Cardiac septum (tissue), 1 donor: ENCODE measurements around the gene PPP2R2D. TPM values are rescaled to one million over a fixed set of nuclear protein-coding genes. Genes with fewer than 3 reads are reported as not detected.

Source experiments
- DNase-seq: peaks from one replicate; pipeline ENCODE4 v3.0.0-alpha.2; 2020; ENCODE audit warnings: low spot score
- intact Hi-C: fragments of 100-400 bp; cut with DNase I; formaldehyde crosslinking; loops from one replicate; pipeline ENCODE4 v1.14.0; 2022
- total RNA-seq: library from RNA; stranded (reverse); fragmentation: NEBNext Ultra II Directional; extraction: Animal tissue kit (Norgen Biotek cat#: 25700); gene quantifications from one replicate; pipeline ENCODE4 v1.2.1, GENCODE V29; 2021
- donor health status: DM: no; HTN: no; CAD: no.

PPP2R2D gene
- total RNA-seq, 1 donor from 2014 or later: 35.3 TPM

- intact Hi-C loops: no loop called here
- peak; percentile 61 for DNase-seq
Observed at GRCh38 chr10:131961777-131962662, 61.2 kb downstream of the PPP2R2D start.

GRCh38 chr10:131963350-131963749 is 62.5 kb downstream of the PPP2R2D start:
- intact Hi-C loops: no loop called here
- peak; percentile 36 for DNase-seq

DNA sequence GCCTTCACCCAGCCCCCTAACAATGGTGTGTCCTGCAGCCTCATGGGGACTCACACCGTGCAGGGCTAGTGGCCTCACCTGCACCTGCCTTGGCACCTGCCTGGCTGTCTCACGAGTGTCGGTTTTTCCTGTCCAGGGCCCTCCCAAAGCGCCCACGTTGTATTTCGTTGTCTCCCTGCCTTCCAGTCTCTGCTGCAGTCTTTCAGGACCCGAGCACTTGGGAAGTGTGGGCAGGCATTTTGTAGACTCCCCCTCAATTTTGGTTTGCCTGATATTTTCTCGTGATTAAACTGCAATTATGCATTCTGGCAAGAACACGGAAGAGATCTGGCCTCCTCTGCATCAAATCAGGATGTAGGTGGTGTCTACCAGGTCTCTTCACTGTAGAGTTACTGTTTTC is 63.0 kb downstream of the PPP2R2D start:
- intact Hi-C loops: no loop called here
- DNase-seq: peak; percentile 47

DNA sequence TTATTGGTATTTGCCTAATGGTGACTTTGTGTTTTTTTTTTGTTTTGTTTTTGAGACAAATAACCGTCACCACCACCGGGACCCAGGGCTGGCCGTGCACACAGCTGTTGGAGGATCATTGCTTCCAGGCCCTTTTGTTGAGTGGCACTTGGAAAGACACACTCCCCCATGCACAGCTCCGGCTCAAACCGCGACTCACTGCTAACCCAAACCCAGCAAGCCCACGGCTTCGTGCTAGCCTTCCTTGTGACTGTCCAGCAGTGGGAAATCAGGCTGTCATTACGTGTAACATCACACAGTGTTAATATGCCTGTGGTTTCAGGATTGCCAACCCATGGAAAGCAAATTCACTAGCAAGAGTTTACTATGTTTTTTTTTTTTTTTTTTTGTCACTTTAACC is 63.5 kb downstream of the PPP2R2D start:
- intact Hi-C loops: no loop called here
- DNase-seq: peak; percentile 41

DNA sequence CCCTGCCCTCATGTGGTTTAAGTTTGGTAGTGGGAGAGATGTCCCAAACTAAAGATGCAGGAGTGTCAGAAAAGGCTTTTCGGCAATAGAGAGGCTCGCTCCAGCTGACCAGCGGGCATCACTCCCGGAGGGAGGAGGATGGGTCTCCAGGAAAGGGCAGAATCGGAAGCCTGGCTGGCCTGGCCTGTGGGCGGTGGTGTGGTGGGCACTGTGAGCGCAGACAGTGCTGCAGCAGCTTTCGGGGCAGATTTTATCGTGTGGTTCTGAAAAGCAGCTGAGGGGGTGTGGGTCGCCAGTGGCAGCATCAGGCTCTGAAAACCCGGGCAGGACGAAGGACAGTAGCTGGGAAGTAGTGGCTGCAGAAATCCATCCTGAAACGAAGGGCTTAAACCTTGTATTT is 68.1 kb downstream of the PPP2R2D start:
- intact Hi-C loops: no loop called here
- peak; percentile 12 for DNase-seq

DNA sequence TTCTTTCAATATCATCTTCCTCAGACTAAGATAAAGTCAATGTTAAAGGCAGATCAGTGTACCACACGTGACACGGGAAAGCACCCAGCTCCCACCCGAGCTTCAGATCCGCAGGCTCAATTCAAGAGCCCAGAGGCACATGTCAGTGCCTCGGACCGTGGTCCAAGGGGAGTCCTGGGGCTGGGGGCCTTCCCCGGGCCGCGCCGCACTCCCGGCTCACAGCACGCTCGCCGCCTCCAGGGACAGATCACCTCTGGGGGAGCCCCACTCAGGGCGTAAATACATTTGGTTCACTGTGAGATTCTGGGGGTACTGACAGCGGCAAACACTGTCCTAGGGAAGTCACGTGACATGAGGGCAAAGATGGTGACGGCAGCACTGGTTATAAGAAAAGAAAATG is 70.1 kb downstream of the PPP2R2D start:
- intact Hi-C loops: no loop called here

GRCh38 chr10:131971591-131971990 is 70.8 kb downstream of the PPP2R2D start:
- DNase-seq: peak; percentile 12
- intact Hi-C loops: no loop called here

More for the DNA sequence above, 70.1 kb downstream of the PPP2R2D start:
- DNase-seq: peak; percentile 47

DNA sequence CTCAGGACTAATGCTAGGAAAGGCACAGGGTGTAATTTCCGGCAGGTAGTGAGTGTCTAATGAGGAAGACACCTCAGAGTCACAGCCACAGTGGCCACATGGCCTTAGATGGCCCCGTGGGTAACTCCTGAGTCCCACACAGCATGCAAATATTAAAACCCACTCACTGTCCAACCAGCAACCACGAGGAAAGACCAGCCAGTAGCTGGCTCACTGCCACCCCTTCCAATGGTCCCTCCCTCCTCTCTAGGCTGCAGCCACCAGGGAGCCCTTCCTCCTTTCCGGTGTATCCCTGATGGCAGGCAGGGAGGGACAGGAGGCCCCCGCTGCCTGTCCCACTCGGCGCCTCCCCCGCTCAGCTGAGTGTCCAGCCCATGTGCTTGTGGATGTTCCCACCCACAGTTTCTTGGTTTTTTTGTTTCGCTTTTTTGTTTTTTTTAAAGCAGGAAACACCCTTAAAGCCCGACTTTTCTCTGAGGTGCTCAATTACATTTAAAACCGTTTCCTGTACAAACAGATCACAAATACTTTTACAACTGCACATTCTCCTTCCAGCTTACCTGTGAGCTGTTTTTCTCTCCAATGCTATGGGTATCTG is 71.8 kb downstream of the PPP2R2D start:
- peak; percentile 90 for DNase-seq
- intact Hi-C loops: no loop called here

- intact Hi-C loops: no loop called here
- peak; percentile 77 for DNase-seq
Observed at GRCh38 chr10:131973160-131973951, 72.5 kb downstream of the PPP2R2D start.

DNA sequence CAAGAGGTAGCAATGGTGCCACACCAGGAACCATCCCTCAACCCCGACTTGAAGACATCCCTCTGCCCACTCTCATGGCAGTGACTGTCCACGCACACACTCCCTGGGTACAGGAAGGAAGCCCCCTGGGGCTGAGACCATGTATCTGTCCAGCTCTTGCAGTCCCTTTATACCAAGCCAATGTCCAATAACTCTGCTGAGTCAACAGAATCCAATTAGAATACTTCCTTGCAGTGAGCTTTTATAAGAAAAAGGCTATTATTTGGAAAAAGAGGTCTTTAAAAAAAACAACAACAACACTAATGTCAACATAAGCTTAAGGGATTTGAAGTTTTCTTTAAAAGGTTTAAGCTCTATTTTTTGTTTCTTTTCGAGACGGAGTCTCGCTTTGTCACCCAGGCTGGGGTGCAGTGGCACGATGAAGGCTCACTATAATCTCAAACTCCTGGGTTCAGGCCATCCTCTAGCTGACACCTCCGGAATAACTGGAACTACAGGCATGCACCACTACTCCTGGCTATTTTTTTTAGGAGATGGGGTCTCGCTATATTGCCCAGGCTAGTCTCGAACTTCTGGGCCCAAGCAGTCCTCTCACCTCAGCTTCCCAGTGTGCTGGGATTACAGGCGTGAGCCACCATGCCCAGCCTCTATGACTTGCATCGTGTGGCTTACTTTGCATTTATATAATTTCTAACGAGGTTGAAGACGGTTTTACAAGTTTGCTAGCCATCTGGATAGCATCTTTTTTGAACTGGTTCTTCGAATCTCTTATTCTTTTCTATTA is 73.4 kb downstream of the PPP2R2D start:
- peak; percentile 7 for DNase-seq
- intact Hi-C loops: no loop called here

DNA sequence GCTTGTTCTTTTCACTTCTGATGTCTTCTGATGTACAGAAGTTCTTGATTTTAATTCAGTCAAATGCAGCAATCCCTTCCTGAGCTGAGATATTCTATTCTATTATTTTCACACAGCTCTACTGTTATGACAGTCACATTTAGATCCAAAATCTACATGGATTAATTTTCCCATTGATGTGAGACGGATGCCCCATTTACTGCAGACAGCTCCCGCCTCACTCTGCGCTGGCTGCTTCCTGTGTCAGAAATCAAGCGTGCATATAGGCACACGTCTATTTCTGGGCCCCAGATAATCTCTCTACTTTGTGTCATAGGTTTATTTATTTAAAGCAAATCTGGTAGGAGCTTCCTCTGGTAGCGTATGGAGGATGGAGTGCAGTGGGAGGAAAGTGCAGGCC is 74.2 kb downstream of the PPP2R2D start:
- DNase-seq: peak; percentile 19
- intact Hi-C loops: no loop called here

DNA sequence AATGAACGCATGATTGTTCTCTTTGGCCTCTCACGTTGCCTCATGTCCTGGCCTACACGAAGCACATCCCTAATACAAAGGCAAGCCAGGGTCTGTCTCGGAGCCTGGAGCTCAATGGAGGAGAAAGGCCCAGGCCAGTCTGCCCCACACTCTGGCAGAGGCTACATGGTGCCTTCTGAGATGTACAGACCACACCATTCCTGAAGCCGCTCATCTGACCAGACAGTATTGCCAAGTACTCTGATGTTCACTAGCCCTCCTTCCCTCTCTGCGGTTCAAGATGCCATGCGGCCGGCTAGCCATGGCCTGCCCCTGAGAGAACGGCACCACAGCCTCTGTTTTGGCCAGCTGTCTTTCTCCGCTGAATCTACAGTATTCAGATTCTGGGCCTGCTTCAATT is 75.0 kb downstream of the PPP2R2D start:
- peak; percentile 19 for DNase-seq
- intact Hi-C loops: no loop called here

DNA sequence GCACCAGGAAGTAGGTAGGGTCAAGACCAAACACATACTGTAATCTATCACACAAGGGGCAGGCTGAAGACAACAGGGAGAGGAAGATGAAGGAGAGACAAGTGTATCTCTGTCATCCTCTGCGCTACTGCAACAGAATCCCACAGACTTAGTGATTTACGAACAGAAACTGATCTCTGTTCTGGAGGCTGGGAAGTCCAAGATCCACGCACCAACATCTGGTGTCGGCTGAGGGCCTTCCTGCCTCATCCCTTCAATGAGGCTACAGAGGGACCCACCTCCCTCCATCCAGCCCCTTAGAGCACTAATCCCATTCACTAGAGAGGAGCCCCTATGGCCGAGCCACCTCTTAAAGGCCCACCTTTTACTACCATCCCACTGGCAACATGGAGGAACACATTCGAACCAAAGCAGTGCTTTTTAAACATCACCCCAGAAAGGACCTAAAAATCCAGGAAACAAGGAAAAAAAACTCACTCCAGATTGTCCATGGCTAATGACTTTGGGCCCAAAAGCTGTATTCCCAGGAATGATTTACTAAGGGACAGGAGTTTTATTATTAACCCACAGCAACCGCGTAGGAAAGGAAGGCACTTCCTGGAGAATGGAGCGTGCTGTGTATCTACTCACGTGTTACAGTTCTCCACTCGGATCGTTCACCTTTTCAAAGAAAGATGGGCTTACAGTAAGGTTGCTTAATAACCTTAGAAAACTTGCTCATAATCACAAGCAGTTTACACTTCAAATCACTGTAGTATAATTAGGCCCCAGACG is 76.7 kb downstream of the PPP2R2D start:
- peak; percentile 54 for DNase-seq
- intact Hi-C loops: no loop called here

- DNase-seq: no peak
- intact Hi-C loops: no loop called here
Observed at GRCh38 chr10:131978366-131978765, 77.6 kb downstream of the PPP2R2D start.

DNA sequence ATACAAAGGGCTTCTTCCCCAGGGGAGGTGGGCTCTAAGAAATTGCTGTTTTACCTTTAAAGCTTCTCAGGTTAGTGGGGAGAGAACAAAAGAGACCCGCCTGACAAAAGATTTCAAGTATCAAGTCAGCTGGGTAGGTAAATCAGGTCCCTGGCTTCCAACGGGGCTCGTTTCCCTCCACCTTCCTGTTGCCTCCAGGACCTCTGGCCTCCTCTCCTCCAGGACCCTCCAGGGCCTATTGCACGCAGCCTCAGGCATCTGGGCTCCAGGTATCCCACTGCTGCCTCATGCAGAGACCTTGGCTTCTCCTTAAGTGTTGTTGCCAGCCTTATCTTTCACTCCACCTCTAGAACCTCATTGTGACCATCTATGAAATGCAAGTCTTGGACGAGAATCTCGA is 78.0 kb downstream of the PPP2R2D start:
- DNase-seq: no peak
- intact Hi-C loops: no loop called here

DNA sequence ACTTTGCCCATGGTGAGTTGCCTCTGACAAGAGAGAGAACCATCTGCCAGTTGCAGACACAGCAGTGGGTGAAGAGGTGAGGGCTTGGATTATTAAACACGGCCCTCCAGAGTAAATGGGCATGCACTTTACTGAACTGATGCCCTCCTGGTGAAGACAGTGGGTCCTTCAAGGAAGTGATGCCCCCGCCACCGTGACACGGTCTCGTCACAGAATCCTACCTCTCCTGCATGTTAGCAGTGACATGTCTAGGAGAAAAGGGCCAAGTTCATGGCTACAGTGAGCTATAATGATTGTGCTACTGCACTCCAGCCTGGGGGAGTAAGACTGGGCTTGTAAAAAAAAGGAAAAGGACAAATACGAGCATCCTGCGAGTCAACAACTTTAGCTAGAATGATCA is 78.5 kb downstream of the PPP2R2D start:
- intact Hi-C loops: no loop called here

GRCh38 chr10:131979821-131980270 is 79.0 kb downstream of the PPP2R2D start:
- intact Hi-C loops: loop anchor here (5.0 kb wide), 2 partner anchors 42 to 78 kb away; partner anchors contain the start of gene PPP2R2D
- DNase-seq: peak; percentile 75

More for the DNA sequence above, 78.5 kb downstream of the PPP2R2D start:
- no peak for DNase-seq

DNA sequence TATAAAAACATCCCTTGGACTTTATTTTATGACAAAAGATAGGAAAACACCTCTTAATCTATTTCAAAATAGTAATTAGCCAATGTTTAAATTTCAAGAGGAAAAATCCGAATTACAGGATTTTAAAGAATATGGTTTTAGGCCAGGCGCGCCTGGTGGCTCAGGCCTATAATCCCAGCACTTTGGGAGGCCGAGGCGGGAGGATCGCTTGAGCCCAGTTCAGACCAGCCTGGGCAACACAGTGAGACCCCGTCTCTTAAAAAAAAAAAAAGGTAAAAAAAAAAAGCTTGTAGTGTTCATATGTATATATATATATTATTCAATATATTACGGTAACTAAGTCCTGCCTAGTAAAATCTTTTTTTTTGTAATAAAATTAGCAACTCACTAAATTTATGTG is 79.5 kb downstream of the PPP2R2D start:
- intact Hi-C loops: loop anchor here (5.0 kb wide), 2 partner anchors 42 to 78 kb away; partner anchors contain the start of gene PPP2R2D
- peak; percentile 41 for DNase-seq
